ENCODE results near the gene ITIH4.

DNA sequence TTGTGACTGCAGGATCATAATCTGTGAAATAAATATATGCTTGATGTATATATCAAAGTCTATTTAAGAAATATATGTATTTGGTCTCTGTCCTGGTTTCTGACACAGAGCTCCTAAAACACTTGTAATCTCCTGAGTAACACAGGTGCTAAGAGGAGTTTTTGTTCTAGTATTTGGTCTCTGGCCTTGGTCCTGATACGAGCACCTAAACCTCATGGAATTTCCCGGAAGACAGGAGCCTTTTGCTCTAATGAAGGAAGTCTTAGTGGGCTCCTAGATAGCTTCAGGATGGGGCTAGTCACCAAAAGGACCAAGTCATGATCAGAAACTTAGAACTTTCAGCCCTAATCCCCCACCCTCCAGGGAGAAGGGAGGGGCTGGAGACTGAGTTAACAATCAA is 23.5 kb upstream of the ITIH4 start:
- TF ChIP-seq, protein P1, sequence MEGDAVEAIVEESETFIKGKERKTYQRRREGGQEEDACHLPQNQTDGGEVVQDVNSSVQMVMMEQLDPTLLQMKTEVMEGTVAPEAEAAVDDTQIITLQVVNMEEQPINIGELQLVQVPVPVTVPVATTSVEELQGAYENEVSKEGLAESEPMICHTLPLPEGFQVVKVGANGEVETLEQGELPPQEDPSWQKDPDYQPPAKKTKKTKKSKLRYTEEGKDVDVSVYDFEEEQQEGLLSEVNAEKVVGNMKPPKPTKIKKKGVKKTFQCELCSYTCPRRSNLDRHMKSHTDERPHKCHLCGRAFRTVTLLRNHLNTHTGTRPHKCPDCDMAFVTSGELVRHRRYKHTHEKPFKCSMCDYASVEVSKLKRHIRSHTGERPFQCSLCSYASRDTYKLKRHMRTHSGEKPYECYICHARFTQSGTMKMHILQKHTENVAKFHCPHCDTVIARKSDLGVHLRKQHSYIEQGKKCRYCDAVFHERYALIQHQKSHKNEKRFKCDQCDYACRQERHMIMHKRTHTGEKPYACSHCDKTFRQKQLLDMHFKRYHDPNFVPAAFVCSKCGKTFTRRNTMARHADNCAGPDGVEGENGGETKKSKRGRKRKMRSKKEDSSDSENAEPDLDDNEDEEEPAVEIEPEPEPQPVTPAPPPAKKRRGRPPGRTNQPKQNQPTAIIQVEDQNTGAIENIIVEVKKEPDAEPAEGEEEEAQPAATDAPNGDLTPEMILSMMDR (IDR thresholded peaks at IDR 0.05): no peak
- TF ChIP-seq POLR2AphosphoS5 (IDR thresholded peaks at IDR 0.05): no peak
- TF ChIP-seq EP300 (IDR thresholded peaks at IDR 0.05): no peak
- TF ChIP-seq POLR2A (IDR thresholded peaks at IDR 0.05): no peak
